Measurements from ENCODE around the gene DUOX1.

Gene DUOX1

DNA sequence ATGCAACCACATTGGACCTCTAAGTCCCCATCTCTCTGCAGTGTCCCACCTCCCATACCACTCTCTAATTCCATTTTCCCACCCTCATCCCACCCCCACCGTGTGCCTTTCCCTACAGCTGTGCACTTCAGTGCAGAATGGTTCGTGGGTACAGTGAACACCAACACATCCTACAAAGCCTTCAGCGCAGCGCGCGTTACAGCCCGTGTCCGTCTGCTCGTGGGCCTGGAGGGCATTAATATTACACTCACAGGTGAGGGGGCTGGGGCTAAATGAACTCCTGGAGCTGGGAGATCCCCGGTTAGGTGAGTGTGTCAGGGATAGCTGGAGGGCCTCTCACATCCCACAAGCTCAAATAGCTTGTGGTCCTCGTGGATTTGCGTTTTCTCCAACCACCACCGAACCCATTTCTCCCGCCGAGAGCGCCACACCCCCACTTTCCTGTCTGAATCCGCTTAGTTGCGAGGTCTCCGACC is 13.8 kb upstream of the DUOX1 start:
- no peak for TF ChIP-seq CTCF (IDR thresholded peaks at IDR 0.05)

DNA sequence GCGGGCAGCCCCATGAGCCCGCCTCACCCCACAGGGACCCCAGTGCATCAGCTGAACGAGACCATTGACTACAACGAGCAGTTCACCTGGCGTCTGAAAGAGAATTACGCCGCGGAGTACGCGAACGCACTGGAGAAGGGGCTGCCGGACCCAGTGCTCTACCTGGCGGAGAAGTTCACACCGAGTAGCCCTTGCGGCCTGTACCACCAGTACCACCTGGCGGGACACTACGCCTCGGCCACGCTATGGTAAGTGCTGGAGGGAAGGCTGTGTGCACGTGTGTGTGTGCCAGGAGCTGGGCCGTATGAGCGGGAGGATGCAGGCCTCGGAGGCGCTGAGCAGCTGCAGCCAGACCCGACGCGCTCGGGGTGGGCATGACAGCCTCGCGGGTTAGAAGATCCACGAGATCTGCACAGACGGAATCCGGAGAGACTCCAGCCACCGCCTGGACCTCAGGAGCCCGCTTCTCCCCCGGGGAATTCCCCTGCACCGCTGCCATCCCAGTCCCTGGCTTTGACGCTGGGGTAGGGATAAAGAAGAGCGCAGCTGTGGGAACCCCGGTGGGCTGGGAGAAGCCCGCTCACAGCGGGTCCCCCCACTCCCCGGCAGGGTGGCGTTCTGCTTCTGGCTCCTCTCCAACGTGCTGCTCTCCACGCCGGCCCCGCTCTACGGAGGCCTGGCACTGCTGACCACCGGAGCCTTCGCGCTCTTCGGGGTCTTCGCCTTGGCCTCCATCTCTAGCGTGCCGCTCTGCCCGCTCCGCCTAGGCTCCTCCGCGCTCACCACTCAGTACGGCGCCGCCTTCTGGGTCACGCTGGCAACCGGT is 13.1 kb upstream of the DUOX1 start:
- TF ChIP-seq CTCF (IDR thresholded peaks at IDR 0.05) = no peak

DNA sequence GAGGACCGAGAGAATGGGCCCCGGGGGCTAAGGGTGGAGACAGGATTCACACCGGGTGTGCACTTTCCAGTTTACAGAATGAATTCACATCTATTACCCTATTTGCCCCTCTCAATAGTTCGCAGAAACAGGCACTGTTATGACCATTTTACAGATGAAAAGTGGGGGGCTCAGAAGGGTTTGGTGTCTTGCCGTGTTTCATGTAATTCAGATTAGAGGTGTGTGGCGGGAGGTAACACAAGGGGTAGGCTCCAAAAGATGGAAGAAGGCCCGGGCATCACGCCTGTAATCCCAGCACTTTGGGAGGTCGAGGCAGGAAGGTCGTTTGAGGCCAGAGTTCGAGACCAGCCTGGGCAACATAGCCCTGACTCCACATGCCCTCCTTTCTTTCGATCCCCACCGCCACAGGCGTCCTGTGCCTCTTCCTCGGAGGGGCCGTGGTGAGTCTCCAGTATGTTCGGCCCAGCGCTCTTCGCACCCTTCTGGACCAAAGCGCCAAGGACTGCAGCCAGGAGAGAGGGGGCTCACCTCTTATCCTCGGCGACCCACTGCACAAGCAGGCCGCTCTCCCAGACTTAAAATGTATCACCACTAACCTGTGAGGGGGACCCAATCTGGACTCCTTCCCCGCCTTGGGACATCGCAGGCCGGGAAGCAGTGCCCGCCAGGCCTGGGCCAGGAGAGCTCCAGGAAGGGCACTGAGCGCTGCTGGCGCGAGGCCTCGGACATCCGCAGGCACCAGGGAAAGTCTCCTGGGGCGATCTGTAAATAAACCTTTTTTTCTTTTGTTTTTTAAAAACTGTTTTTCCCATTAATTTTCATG is 12.3 kb upstream of the DUOX1 start:
- TF ChIP-seq CTCF (IDR thresholded peaks at IDR 0.05) = no peak

GRCh38 chr15:45118131-45118588 is 11.6 kb upstream of the DUOX1 start:
- peak; percentile 100 for TF ChIP-seq CTCF (IDR thresholded peaks at IDR 0.05)

DNA sequence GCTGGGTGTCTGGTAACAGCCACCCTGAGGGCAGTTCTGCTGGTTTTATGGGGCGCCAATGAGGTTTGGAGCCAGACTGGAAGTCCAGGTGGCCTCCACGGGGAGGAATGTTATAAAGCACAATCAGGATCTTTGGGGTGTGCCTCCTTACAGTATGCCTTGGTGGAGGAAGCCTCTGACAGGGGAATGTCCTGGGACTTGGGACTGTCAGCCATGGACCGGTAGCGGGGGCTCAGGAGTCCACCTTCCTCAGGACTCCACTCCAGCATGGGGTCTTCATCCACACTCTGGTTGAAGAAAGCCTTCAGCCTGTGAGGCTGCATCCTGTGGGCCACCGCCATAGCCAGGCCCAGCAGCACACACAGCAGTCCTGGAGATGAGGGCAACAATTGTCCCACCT is 10.8 kb upstream of the DUOX1 start:
- no peak for TF ChIP-seq CTCF (IDR thresholded peaks at IDR 0.05)

DNA sequence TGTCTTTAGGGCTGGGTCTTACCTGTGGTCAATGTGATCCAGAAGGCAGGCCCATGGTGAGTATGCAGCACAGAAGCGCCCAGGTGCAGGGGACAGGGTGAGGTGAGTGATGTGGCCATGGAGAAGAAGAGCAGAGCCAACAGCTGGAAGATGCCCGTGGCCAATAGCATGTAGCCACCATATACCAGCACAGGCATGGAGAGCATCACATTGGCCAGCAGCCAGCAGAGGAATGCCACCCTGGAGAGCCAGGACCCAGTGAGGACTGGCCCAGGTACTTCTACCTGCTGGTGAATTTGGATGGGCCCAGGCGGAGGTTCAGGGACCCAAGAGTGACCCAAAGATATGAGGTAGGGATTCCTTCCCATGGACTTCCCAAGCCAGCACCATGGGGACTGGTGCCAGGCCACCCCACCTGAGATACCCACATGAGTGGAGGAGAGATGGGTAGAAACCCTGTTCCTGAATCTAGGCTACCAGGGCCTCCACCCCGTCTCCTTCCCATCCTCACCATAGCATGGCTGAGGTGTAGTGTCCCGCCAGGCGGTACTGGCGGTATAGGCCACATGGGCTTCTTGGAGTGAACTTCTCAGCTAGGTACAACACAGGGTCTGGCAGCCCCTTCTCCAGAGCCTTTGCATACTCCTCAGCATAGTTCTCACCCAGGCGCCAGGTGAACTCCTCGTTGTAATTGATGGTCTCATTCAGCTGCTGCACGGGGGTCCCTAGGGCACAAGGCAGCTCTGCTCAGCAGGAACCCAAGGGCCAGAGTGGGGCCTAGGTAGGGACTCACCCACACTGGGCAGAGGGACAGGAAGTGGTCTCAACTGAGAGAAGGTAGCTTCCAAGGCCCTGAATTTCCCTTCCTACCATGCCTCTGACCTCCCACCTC is 9.5 kb upstream of the DUOX1 start:
- TF ChIP-seq CTCF (IDR thresholded peaks at IDR 0.05) = no peak

DNA sequence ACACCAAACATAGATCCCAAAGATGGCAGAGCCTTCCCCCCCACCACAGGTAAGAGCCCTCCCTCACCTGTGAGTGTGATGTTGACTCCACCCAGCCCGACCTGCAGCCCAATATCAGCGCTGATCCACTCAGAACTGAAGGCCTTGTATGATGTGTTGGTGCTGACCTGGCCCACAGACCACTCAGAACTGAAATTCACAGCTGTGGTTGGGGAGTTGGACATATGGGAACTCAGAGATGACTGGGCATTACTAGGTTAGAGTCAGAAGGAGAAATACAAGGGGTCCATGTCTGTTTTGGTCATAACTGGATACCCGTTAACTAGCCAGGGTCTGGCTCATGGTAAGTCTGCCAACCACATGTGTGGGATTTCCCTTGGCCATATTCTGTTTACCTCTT is 8.8 kb upstream of the DUOX1 start:
- no peak for TF ChIP-seq CTCF (IDR thresholded peaks at IDR 0.05)

Measured in LNCAP (cell line).